ENCODE data around the gene AUTS2.

AUTS2 gene

GRCh38 chr7:70758646-70759045, 1160.4 kb downstream of the AUTS2 start:
- no peak for DNase-seq

- DNase-seq = no peak
These were observed 1161.4 kb downstream of the AUTS2 start for GRCh38 chr7:70759674-70760073.

- DNase-seq = no peak
These were observed 1163.5 kb downstream of the AUTS2 start for GRCh38 chr7:70761711-70762328.

GRCh38 chr7:70762696-70763095, 1164.4 kb downstream of the AUTS2 start:
- DNase-seq = no peak

- no peak for DNase-seq
These were observed 1165.9 kb downstream of the AUTS2 start for GRCh38 chr7:70763961-70764691.

GRCh38 chr7:70764701-70765208, 1166.5 kb downstream of the AUTS2 start:
- no peak for DNase-seq

GRCh38 chr7:70765651-70766050, 1167.4 kb downstream of the AUTS2 start:
- no peak for DNase-seq

- no peak for DNase-seq
These were observed 1167.8 kb downstream of the AUTS2 start for GRCh38 chr7:70766109-70766508.

GRCh38 chr7:70766694-70767093, 1168.4 kb downstream of the AUTS2 start:
- no peak for DNase-seq

- no peak for DNase-seq
These were observed 1171.9 kb downstream of the AUTS2 start for GRCh38 chr7:70770154-70770553.

GRCh38 chr7:70771451-70771850, 1173.2 kb downstream of the AUTS2 start:
- DNase-seq = no peak

GRCh38 chr7:70772891-70773290, 1174.6 kb downstream of the AUTS2 start:
- DNase-seq = no peak

GRCh38 chr7:70773406-70773805, 1175.1 kb downstream of the AUTS2 start:
- no peak for DNase-seq

GRCh38 chr7:70774950-70775527, 1176.8 kb downstream of the AUTS2 start:
- no peak for DNase-seq

- DNase-seq = no peak
These were observed 1177.4 kb downstream of the AUTS2 start for GRCh38 chr7:70775570-70776156.

- no peak for DNase-seq
These were observed 1178.4 kb downstream of the AUTS2 start for GRCh38 chr7:70776627-70777101.

GRCh38 chr7:70777251-70777650, 1179.0 kb downstream of the AUTS2 start:
- no peak for DNase-seq

- DNase-seq = no peak
These were observed 1180.3 kb downstream of the AUTS2 start for GRCh38 chr7:70778585-70778984.

- no peak for DNase-seq
These were observed 1181.0 kb downstream of the AUTS2 start for GRCh38 chr7:70779321-70779720.

- no peak for DNase-seq
These were observed 1183.6 kb downstream of the AUTS2 start for GRCh38 chr7:70781922-70782311.

- no peak for DNase-seq
These were observed 1184.5 kb downstream of the AUTS2 start for GRCh38 chr7:70782796-70783195.

GRCh38 chr7:70785427-70785826, 1187.2 kb downstream of the AUTS2 start:
- DNase-seq = no peak

GRCh38 chr7:70786076-70786475, 1187.8 kb downstream of the AUTS2 start:
- no peak for DNase-seq

- no peak for DNase-seq
These were observed 1189.0 kb downstream of the AUTS2 start for GRCh38 chr7:70787286-70787685.
